HG02981 (cell line): ENCODE data around the gene MISP.

Experiments
- ATAC-seq: cut with Tn5 transposase; IDR thresholded peaks from one replicate; pipeline ENCODE4 v1.9.1; 2021; ENCODE audit warnings: mild to moderate bottlenecking, moderate library complexity; ENCODE audit not compliant: unreplicated experiment

The MISP gene

GRCh38 chr19:746208-746819 lies 4.6 kb upstream of the MISP start:
- ATAC-seq, result no peak

- no peak for ATAC-seq
Measured at GRCh38 chr19:746956-747355, 4.0 kb upstream of the MISP start.

GRCh38 chr19:747432-748273 lies 3.3 kb upstream of the MISP start:
- ATAC-seq, result no peak

DNA sequence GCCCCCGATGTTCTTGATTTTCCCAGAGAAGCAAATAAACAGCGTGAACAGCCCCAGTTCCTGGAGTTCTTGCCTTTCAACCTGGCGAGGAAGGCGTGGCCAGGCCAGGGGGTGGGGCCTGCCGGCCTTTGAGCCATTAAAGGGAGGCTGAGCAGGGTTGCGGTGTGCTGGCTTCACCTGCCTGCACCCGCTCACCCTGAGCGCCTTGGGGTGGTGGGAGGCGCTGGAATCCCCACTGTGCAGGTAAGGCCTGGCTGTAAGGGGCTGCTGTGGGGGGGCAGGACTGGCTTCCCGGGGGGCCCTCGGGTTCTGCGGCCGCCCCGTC lies 2.7 kb upstream of the MISP start:
- ATAC-seq, result no peak

DNA sequence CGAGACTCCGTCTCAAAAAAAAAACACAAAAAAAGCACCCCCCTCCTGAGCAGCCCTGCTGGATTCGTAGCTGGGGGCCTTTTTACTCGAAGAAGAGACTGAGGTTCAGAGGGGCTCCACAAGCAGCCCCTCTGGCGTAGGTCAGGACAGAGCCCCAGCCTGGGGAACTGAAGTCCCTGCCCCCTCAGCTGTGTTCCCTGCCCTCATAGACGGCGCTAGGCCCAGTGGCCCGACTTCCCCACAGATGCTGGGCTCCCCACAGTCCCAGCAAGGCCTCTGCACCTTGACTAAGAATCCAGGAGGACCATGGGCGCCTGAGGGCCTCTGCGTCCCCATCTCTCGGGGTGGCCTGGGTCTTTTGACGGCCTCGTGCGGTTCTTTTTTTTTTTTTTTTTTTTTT lies 1.1 kb upstream of the MISP start:
- no peak for ATAC-seq

DNA sequence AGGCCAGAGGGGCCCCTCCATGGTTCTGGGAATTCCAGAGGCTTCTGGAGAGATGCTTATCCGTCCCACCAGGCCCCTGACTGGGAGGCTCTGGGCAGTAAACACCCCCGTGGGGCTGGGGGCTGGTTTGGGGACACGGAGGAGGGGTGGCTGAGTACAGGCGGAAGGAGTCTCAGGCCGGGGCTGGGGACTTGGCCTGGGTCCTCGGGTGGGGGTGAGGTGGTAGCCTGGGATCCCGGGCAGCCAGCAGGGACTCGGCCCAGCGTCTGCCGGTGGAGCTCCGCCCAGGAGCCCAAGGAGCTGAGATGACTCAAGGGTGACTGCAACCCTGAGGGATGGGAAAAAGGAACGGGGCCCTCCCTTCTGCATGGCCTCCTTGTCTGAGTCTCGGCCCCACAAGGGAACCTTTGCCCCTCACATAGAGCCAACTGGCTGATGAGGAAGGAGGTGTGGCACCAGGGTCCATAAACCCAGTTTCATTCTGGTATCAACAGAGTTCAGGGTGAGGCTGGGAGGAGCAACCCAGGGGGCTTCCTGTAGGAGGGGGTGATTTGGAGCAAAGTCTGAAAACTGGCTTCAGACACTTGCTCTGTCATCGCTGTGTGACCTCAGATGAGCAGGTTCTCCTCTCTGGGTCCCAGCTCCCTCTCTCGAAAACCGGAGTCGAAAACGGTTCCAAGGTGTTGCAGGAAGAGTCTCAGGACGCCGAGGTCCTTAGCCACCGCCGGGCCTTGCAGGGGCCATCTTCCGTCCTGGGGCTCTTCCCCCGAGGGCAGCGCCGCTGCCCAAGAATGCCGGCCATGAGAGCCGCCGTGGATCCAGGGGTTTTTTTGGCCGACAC lies 809 bp downstream of the MISP start:
- no peak for ATAC-seq

DNA sequence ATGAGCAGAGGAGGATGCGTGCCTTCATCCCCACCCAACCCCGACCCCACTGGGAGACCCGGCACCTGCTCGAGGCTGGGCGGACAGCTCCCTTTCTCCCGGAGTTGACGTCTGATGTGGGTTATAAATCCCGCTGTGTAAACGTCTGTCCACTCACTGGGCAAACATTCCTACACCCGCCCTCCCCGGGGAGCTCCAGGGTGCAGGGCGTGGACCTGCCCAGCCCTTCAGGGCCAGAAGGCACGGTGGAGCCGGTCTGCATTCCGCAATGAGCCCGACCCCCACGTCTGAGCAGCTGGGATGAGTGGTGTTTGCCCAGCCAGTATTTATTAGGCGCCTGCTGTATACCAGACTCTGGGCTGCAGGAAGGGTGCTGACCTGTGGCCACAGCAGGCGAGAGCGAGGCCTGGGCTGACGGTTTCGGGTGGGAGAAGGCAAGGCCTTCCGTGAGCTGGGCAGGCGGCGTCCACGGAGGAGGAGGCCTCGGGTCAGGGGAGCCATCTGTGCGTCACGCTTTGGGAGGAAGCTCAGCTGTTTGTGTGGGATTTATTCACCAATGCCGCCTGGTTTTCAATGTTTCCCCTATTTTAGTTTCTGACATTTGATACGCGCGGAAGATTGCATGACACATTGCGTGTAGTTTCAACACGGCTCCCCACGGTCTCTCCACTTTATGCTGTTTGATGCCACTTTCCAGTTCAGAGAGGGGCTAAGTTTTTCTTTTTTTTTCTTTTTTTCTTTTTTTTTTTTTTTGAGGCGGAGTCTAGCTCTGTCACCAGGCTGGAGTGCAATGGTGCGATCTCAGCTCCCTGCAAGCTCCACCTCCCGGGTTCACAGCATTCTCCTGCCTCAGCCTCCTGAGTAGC lies 2.0 kb downstream of the MISP start:
- no peak for ATAC-seq

DNA sequence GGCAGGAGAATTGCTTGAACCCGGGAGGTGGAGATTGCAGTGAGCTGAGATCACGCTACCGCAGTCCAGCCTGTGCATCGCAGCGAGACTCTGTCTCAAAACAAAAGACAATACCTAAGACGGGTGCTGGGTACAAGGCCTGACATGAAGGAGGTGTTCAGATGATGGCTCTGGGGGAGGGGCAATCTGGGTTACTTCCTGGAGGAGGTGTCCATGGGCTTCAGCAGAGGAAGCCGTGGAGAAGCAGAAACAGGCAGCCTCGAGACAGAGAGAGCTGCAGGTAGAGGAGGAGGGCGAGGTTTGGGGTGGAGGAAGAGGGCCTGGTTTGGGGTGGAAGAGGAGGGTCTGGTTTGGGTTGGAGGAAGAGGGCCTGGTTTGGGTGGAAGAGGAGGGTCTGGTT lies 3.6 kb downstream of the MISP start:
- no peak for ATAC-seq

DNA sequence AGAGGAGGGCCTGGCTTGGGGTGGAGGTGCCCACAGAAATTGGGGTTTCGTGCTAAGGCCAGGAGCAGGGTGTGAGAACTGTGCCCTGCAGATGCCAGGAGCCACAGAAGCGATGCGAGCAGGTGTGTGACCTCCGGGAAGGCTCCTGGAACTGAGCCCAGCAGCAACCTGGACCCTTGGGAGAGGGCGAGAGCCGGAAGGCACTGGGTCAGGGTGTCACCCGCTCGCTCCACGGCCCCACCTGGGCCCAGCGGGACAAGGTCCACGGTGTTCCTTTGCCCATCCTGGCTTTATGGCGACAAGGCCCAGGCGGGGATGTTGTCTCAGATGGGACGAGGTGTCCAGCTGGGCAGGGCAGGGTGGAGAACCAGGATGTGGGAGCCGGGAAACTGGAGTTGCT lies 4.2 kb downstream of the MISP start:
- ATAC-seq, result no peak

DNA sequence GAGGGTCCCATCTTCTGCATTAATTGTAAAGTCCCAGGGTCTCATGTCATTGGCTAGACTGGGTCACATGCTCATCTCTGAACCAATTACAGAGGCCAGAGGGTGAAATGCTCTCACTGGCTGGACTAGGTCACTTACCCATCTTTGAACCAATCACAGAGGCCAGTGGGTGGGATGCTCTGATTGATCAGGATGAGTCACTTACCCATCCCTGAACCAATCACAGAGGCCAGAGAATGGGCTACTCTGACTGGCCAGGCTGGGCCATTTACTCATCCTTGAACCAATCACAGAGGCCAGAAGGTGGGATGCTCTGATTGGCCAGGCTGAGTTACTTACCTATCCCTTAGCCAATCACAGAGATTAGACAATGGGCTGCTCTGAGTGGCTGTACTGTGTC lies 5.3 kb downstream of the MISP start:
- ATAC-seq, result no peak

- no peak for ATAC-seq
Measured at GRCh38 chr19:756821-757688, 6.1 kb downstream of the MISP start.

DNA sequence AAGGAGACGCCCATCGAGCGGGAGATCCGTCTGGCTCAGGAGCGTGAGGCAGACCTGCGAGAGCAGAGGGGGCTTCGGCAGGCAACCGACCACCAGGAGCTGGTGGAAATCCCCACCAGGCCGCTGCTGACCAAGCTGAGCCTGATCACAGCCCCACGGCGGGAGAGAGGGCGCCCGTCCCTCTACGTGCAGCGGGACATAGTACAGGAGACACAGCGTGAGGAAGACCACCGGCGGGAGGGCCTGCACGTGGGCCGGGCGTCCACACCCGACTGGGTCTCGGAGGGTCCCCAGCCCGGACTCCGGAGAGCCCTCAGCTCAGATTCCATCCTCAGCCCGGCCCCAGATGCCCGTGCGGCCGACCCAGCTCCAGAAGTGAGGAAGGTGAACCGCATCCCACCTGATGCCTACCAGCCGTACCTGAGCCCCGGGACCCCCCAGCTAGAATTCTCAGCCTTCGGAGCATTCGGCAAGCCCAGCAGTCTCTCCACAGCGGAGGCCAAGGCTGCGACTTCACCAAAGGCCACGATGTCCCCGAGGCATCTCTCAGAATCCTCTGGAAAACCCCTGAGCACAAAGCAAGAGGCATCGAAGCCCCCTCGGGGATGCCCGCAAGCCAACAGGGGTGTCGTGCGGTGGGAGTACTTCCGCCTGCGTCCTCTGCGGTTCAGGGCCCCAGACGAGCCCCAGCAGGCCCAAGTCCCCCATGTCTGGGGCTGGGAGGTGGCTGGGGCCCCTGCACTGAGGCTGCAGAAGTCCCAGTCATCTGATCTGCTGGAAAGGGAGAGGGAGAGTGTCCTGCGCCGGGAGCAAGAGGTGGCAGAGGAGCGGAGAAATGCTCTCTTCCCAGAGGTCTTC lies 7.1 kb downstream of the MISP start:
- ATAC-seq, result no peak

DNA sequence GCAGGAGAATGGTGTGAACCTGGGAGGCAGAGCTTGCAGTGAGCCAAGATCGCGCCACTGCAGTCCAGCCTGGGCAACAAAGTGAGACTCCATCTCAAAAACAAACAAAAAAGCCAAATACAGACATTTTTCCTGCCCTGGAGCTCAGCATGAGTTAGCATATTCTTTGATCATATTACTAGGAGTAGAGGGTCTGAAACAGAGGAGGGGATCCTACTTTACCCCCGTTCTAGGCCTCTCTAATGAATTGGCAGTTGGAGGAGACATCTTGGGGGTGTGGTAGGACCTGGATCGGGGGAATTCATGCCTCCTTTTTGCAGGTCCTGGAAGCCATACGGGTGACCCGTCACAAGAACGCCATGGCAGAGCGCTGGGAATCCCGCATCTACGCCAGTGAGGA lies 12.3 kb downstream of the MISP start:
- ATAC-seq, result no peak

DNA sequence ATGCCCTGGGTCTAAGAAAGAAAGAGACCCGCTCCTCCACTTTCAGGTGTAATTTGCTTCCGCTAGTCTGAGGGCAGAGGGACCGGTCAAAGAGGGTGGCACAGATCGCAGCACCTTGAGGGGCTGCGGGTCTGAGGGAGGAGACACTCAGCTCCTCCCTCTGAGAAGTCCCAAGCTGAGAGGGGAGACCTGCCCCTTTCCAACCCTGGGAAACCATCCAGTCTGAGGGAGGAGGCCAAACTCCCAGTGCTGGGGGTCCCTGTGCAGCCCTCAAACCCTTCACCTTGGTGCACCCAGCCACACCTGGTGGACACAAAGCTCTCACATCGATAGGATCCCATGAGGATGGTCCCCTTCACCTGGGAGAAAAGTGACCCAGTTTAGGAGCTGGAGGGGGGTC lies 13.0 kb downstream of the MISP start:
- ATAC-seq, result no peak

DNA sequence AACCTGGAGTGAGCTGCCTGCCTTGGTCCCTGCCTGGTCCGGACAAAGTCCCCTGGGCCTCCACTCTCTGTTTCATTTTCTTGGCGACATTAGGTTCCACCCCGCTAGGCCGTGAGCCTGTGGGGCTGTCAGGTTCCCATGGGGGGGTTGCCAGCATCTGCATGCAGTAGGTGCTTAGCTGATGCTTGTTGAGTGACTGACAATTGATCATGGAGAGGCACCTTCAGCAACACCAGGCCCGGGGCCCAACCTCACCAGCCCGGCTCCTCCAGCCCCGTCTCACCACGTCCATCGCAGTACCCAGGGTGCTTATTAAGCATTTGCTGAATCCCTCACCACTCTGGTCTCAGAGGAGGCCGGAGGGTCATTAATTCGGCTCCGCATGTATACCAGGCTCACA lies 13.4 kb downstream of the MISP start:
- ATAC-seq, result no peak

DNA sequence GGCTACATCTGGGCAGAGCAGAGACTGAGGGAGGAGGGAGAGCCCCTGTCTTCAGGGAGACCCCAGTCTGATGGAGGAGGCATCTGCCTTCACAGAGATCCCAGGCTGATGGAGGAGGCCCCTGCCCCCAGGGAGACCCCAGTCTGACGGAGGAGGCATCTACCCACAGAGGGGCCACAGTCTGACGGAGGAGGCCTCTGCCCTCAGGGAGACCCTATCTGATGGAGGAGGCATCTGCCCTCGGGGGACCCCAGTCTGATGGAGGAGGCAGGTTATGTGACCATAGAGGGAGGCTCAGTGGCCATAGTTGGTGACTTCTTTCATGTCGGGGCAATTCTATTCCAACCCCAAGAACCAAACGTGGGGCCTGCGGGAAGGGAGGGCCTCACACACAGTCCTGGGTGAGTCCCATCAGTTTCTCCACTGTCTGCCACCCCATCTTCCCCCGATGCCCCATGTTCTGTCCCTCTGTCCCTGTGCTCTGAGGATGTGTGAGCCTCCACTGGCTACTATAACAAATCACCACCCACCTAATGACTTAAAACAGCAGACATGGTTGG lies 14.3 kb downstream of the MISP start:
- ATAC-seq, result no peak

- ATAC-seq, result no peak
Measured at GRCh38 chr19:768424-768823, 17.5 kb downstream of the MISP start.

GRCh38 chr19:769616-770015 lies 18.7 kb downstream of the MISP start:
- ATAC-seq, result no peak

- ATAC-seq, result no peak
Measured at GRCh38 chr19:771332-771785, 20.4 kb downstream of the MISP start.
